Measurements from ENCODE around the gene STAB2.

Gene STAB2

DNA sequence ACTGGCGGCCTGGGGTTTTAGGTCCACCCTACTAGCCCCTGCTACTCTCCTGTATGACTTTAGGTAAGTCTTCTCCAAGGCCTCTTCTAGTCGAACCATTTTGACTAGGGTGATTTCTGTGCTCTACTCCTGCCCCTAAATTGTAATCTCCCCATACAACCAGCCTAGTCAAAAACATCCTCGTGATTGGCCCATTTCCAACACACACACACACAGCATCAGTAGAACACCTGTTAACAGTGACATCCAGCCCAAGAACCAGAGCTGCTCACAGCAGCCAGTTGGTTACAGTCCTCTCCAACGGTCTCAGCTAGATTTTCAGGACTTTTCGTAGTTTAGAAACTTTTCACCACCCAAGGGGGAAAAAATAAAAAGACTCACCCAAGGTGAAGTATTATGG, 223.0 kb downstream of the STAB2 start:
- no peak for DNase-seq

DNA sequence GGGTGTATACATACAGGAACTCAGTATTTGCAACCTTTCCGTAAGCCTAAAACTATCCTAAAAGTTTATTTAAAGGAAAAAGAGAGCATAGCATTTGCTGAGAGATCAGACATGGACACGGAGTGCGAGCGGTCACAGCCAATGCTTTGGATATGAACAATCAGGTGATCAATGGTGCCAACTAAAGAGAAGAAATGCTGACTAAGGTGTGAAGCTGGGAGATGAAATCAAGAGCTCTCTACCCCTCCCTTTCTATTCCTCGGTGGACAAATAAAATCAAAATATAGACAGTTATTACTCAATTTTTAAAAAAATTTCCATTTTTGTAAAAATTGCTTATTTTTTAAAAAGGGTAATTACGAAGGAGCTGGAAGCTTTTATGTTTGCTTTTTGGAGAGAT, 224.7 kb downstream of the STAB2 start:
- DNase-seq = no peak

DNA sequence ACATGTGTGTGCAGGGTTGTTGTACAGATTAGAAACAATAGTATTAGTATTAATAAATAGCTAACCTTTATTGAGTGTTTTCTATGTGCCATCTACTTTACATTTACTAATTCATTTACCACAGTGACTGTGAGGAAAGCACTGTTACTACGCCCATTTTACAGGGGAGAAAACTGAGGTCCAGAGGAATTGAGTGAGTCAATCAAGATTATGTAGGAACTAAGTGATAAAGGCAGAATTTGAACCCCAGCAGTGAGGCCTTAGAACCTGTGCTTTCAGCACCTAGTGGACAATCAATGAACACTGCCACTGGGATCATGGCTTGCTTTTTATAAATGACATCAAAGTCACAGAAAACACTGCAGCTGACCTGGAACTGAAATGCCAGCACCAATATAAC, 225.7 kb downstream of the STAB2 start:
- DNase-seq = no peak

DNA sequence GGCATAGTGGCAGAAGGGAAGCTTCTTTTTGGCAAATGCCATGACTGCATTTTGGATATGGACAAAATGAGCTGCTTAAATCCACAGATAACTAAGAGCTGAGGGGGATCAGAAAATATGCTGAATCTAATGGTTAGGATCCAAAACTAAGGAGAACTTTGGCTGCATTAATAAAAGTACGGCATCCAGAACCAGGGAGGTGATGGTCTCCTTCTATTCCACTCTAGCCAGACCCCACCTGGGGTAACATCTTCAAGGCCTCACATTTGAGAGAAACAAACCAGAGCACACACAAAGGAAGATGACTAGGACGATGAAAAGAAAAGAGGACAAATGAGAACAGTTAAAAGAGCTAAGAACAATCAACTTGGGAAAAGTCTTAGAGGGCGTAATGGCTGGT, 226.4 kb downstream of the STAB2 start:
- DNase-seq = no peak

DNA sequence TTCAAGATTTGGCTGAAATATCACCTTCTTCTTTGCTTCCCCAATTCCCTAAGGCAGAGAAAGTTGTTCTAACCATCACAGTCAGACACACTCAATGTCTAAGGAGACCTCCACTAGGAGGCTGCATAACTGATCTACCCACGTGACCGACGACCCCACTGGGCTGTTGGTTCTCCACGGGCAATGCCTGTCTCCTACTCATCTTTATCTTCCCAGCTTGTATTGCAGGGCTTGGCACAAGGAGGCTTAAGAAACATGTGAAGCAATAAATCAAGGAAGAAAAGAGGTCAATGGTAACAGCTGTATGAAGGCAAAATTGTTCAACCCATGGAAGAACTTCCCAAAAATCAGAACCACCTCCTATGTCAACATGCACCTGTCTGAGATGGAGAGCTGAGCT, 226.9 kb downstream of the STAB2 start:
- DNase-seq = no peak

DNA sequence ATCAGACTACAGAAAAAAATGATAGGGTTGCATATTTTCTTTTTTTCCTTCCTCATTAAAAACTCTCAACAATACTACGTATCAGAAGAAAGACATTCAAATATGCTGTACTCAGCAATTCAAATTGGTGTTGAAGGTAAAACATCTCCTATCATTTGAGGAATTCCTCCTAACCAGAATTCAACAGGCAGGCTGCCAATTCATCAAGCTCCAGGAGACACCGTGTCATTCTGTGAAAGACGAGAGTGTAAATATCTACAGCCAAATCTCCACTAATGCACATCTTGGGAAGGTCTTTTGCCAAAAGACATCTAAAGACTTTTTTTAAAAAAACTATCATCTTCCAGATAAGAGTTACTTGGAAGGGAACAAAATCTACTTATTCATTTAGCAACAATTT, 227.4 kb downstream of the STAB2 start:
- DNase-seq = no peak
